GM12875 (cell line): ENCODE measurements around the gene DDX43.
"Not testable (repeated sequence)": the region's sequence is repeated elsewhere in the genome, so short reads cannot be mapped to it uniquely, and the experiment has no call there.

Source experiments
- H3K4me3 ChIP-seq: one replicate; pipeline ENCODE4 v1.5.1; 2011; ENCODE audit warnings: low read depth, low read length, control low read depth
- TF ChIP-seq, protein P1 (sequence below): IDR thresholded peaks from 2 replicates; pipeline ENCODE4 v1.5.1; 2011; ENCODE audit warnings: low read depth, mild to moderate bottlenecking, control low read depth, inconsistent platforms, low read length, moderate library complexity, borderline replicate concordance; ENCODE audit not compliant: insufficient read depth

DDX43 gene

DNA sequence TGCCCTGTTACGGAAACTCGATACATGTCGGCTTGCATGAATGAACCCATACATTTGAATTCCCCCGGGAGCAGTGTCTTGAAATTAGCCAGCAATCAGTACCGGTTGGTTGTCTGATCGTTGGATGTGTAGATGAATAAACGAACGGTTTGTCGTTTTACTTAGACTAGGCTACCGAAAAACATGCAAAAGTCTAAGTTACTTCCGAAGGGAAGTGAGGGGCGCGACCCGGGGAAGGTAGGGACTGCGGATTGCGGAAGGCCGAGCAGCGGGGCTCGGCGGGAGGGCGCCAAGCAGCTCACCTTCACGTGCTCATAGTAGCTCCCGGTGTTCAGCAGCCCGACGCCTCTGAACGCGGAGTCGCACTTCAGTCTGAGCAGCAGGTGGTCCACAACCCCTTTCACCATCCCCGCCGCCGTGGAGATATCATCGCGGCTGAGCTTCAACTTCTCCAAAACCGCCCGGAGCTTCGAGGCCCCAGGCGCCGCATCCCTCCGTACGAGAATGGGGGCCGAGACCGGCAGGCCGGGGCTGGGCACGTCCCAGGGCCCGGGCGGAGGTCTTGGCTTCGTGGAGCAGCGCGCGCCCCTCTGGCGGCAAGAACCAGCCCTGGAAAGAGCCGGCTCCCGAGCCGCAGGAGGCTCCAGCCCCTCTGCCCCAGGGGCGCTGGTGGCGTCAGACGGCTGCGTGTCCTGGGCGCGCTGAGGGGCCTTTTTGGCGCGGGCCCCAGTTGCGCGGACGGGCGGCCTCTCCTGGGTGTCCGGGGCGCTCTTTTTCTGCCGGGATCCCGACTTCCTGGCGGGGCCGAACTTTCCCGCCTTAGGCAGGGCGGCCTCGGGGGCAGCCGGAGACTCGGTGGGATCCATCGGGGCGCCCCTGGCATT, 56.8 kb downstream of the DDX43 start:
- peak overlapping the region; percentile 76 for H3K4me3 ChIP-seq
- TF ChIP-seq, protein P1, sequence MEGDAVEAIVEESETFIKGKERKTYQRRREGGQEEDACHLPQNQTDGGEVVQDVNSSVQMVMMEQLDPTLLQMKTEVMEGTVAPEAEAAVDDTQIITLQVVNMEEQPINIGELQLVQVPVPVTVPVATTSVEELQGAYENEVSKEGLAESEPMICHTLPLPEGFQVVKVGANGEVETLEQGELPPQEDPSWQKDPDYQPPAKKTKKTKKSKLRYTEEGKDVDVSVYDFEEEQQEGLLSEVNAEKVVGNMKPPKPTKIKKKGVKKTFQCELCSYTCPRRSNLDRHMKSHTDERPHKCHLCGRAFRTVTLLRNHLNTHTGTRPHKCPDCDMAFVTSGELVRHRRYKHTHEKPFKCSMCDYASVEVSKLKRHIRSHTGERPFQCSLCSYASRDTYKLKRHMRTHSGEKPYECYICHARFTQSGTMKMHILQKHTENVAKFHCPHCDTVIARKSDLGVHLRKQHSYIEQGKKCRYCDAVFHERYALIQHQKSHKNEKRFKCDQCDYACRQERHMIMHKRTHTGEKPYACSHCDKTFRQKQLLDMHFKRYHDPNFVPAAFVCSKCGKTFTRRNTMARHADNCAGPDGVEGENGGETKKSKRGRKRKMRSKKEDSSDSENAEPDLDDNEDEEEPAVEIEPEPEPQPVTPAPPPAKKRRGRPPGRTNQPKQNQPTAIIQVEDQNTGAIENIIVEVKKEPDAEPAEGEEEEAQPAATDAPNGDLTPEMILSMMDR, result no peak

DNA sequence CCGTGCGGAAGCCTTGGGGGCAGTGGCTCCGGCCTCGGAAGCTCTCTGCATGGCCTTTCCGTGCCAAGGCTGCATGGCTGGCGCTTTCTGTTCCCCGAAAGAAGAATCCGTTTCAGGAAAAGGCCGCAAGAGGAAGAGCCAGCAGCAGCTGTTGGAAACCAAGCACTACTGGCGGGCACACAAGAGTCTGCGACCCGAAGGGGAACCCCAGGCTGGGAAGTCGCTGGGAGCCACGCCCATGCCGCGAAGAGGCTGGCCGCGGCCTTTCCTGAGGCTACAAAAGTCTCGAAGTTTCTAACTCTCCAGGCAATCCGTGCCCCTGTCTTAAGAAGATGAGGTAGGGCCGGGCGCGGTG, 57.5 kb downstream of the DDX43 start, which contains the start of gene CGAS:
Gene CGAS, minus strand, starts transcription at position 191 of the 355 bp plus-strand sequence. Its CDS starts 116 bp downstream, at position 75.
- TF ChIP-seq, protein P1, result no peak
- H3K4me3 ChIP-seq, result peak within 1 kb of the TSS; percentile 76

DNA sequence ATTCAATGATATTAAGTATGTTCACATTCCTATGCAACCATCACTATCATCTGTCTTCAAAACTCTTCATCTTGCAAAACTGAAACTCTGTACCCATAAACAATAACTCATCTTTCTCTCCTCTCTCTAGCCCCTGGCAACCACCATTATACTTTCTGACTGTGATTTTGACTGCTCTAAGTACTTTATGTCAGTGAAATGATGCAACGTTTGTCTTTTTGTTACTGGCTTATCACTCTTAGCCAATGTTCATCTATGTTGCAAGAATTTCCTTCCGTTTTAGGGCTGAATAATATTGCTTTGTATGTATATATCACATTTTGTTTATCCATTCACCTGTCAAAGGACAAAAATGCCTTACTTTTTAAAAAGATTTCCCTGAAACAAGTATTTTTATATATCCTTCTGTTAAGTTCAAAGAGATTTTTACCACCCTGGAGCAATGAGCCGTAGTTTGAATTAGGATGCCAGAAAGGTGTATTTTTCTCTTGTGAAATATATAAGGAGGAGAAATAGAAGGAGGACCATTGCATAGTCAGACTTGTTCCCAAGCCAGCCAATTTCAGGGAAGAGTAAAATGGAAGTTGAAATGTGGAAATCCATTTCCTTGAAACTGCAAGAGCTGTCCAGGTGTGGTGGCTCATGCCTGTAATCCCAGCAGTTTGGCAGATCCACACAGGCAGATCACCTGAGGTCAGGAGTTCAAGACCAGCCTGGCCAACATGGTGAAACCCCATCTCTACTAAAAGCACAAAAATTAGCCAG, 61.4 kb downstream of the DDX43 start:
- no peak overlapping the region for H3K4me3 ChIP-seq
- TF ChIP-seq, protein P1, result no peak

DNA sequence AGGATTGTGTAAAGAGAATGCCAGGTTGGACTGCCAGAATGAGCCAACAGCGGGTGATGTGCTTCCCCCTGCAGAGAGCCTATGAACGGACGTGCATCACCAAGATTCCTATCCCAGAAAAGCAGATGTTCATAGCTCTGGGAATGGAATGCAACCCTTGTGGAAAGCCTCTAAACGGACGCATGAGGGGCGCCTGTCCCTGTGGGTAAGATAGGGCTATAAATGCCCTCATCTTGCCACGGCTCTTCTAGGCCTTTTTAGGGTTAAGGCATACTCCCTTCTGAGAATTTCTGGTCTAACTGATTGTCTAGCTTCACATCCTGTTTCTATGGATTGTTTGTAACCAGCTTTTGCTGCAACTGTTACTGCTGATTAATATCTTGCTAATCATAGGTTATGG, 64.8 kb downstream of the DDX43 start:
- H3K4me3 ChIP-seq, result not testable (repeated sequence)

DNA sequence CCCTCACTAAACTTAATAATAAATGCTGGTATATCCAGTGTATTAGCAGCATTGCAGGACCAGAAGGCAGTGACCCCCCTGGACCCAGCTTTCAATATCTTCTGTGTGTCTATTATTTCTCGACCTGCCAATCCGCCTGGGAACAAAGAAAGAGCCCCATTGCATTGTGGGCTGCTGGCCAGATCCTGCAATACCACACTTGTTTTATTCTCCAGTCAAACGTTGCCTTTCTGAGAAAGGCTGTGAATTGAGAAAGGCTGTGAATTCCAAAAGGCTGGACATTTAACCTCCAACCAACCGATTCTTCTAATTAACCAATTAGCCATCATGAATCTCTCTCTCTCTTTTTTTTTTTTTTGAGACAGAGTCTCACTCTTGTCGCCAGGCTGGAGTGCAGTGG, 65.4 kb downstream of the DDX43 start:
- TF ChIP-seq, protein P1, result no peak
- H3K4me3 ChIP-seq, result no peak overlapping the region

DNA sequence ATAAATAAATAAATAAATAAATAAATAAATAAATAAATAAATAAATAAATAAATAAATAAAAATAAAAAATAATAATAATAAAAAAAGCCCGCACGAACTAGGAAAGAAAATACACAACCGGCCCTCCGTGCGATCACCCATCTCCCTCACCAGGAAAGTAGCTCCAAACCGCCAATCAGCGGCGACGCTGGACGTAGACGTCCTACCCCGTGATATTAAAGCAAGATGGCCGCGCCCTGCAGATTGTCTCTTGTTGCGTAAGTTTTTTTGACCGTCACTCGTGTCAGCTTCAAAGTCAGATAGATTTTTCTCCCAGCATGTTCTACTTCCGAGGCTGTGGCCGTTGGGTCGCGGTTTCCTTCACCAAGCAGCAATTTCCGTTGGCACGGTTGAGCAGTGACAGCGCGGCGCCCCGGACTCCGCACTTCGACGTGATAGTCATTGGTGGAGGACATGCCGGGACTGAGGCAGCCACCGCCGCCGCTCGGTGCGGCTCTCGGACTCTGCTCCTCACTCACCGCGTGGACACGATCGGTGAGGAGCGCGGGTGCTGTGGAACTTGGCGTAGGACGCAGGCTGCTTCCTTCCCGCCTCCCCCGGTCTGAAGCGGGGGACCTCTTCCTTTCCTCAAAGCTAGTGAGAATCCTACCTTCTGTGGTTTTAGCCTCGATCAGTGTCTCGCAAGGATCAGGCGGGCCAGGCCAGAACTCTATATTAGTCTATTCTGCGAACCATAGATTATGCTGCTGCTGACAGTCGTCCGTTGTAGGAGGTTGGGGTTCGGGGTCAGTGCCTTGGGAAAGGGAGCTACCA, 67.1 kb downstream of the DDX43 start, which contains the start of gene MTO1:
Gene MTO1, plus strand, starts transcription at position 201 of the 814 bp plus-strand sequence. Its CDS starts 118 bp downstream, at position 319.
- peak within 1 kb of the TSS; percentile 85 for H3K4me3 ChIP-seq
- TF ChIP-seq, protein P1, result no peak
